Measurements from ENCODE around the gene LAMTOR2.
A peak's percentile ranks its signal among the peaks of the same experiment; 100 is the strongest.
"Not testable (repeated sequence)": the region's sequence is repeated elsewhere in the genome, so short reads cannot be mapped to it uniquely, and the experiment has no call there.

Gene LAMTOR2

DNA sequence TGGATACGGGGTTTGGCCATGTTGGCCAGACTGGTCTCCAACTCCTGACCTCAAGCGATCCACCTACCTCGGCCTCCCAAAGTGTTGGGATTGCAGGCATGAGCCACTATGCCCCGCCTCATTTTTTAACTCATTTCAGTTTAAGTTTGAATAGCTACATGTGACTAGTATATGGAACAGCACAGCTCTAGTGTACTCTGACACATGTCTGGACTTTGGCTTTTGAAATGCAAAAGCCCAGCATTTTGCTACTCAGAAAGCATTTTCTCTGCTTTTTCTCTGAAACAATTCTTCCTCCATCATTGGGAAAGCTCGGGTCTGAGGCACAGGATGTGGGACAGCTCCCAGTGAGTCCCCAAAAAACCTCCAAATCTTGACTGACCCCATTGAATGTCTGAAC lies 29.8 kb upstream of the LAMTOR2 start:
- no peak for TF ChIP-seq FOXA1 (IDR thresholded peaks at IDR 0.05)
- TF ChIP-seq ARNT (IDR thresholded peaks at IDR 0.05): no peak
- TF ChIP-seq NFRKB (IDR thresholded peaks at IDR 0.05): no peak
- no peak for TF ChIP-seq BHLHE40 (IDR thresholded peaks at IDR 0.05; ENCODE audit: borderline replicate concordance)
- no peak for TF ChIP-seq ELF4 (IDR thresholded peaks at IDR 0.05)
- no peak for DNase-seq (ENCODE audit: extremely low spot score)
- ChIA-PET POLR2A (no interaction called here), CTCF (interaction anchor here (0.5 to 1.8 kb wide), 3 partner anchors 28 to 1369 kb away, joined by 3 to 8 read pairs (median 5); partner anchors contain the start of gene UBQLN4)

DNA sequence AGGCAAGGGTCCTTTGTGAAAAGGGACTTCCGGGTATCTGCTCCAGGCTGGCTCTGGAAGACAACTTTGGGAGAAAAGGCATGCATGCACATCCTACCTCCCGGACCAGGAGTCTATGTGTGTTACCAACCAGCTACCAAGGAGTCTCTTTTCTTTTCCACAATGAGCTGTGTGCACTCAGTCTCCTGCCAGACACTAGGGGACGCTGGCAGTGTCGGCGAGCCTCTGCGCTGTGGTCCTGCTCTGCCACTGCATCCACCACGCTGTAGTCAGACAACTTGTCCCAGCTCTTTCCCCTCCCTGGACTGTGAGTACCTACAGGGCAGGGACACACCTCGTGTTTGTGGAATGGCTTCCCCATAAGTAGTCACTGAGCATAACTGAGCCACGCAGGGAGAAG lies 28.7 kb upstream of the LAMTOR2 start:
- CTCF ChIA-PET: interaction anchor here (0.5 to 1.8 kb wide), 14 partner anchors 8 to 166 kb away, joined by 3 to 18 read pairs (median 4); partner anchors contain the start of genes RAB25, SYT11 and UBQLN4
- POLR2A ChIA-PET: interaction anchor here (1.0 to 1.1 kb wide), 3 partner anchors 26 to 41 kb away, joined by 4 to 11 read pairs (median 5); partner anchors contain the start of genes LAMTOR2 and UBQLN4
- TF ChIP-seq BHLHE40 (IDR thresholded peaks at IDR 0.05; ENCODE audit: borderline replicate concordance): no peak
- peak; percentile 87; the same call in 1 of the 2 replicates for TF ChIP-seq HDGF (IDR thresholded peaks at IDR 0.05; ENCODE audit: borderline replicate concordance)
- DNase-seq (ENCODE audit: extremely low spot score): peak; percentile 91

DNA sequence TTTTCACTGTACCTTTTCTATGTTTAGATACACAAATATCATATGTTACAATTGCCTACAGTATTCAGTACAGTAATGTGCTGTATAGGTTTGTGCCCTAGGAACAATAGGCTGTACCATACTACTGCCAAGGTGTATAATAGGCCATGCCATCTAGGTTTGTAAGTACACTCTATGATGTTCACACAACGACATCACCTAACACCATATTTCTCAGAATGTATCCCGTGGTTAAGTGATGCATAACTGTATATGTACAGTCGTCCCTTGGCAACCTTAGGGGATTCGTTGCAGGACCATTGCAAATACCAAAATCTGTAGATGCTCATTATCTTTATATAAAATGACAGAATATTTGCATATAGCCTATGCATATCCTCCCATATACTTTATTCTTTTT lies 28.0 kb upstream of the LAMTOR2 start:
- no peak for DNase-seq (ENCODE audit: extremely low spot score)
- ChIA-PET POLR2A (interaction anchor here (1.1 kb wide), 1 partner anchor 25 kb away, joined by 4 read pairs; no protein-coding TSS in a partner anchor), CTCF (interaction anchor here (1.1 to 1.2 kb wide), 6 partner anchors 8 to 39 kb away, joined by 3 to 18 read pairs (median 4); no protein-coding TSS in a partner anchor)
- no peak for TF ChIP-seq BHLHE40 (IDR thresholded peaks at IDR 0.05; ENCODE audit: borderline replicate concordance)
- TF ChIP-seq ELF4 (IDR thresholded peaks at IDR 0.05): no peak
- no peak for TF ChIP-seq FOXK2 (IDR thresholded peaks at IDR 0.05)
- TF ChIP-seq SP1 (IDR thresholded peaks at IDR 0.05): no peak
- TF ChIP-seq ARNT (IDR thresholded peaks at IDR 0.05): no peak
- TF ChIP-seq HDGF (IDR thresholded peaks at IDR 0.05; ENCODE audit: borderline replicate concordance): no peak
- no peak for TF ChIP-seq ZNF384 (IDR thresholded peaks at IDR 0.05)
- no peak for TF ChIP-seq NFRKB (IDR thresholded peaks at IDR 0.05)
- no peak for TF ChIP-seq TARDBP (IDR thresholded peaks at IDR 0.05)
- no peak for TF ChIP-seq LEF1 (IDR thresholded peaks at IDR 0.05; ENCODE audit: borderline replicate concordance)
- TF ChIP-seq L3MBTL2 (conservative IDR thresholded peaks at IDR 0.05): no peak
- TF ChIP-seq SUZ12 (IDR thresholded peaks at IDR 0.05): no peak
- TF ChIP-seq FOXA1 (IDR thresholded peaks at IDR 0.05): no peak
- no peak for TF ChIP-seq FOXM1 (IDR thresholded peaks at IDR 0.05; ENCODE audit: borderline replicate concordance)
- TF ChIP-seq, protein P1, sequence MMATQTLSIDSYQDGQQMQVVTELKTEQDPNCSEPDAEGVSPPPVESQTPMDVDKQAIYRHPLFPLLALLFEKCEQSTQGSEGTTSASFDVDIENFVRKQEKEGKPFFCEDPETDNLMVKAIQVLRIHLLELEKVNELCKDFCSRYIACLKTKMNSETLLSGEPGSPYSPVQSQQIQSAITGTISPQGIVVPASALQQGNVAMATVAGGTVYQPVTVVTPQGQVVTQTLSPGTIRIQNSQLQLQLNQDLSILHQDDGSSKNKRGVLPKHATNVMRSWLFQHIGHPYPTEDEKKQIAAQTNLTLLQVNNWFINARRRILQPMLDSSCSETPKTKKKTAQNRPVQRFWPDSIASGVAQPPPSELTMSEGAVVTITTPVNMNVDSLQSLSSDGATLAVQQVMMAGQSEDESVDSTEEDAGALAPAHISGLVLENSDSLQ (IDR thresholded peaks at IDR 0.05): no peak
- TF ChIP-seq CTBP1 (IDR thresholded peaks at IDR 0.05; ENCODE audit: borderline replicate concordance): no peak

DNA sequence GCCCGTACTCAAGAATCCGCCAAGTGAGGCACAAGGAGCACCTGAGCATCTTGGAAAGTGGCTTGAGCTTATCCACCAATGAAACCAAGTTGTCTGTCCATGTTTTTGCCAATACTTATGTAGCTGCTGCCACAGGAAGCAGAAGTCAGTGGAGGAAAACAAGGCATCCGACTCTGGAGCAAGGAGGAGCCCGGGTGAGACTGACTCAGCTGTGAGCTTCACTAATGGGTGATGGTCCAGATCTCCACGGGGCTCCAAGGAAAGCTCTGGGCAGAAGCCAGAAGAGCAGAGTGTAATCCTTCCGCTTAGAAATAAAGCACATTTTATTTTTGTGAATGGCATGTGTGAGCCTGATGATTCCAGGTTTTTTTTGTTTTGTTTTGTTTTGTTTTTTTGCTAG lies 21.6 kb upstream of the LAMTOR2 start:
- DNase-seq (ENCODE audit: extremely low spot score): no peak
- ChIA-PET CTCF (interaction anchor here (1.7 kb wide), 1 partner anchor 34 kb away, joined by 8 read pairs; no protein-coding TSS in a partner anchor), POLR2A (interaction anchor here (0.8 kb wide), 1 partner anchor 20 kb away, joined by 3 read pairs; no protein-coding TSS in a partner anchor)
- TF ChIP-seq FOXA1 (IDR thresholded peaks at IDR 0.05): no peak
- TF ChIP-seq, protein P1 (IDR thresholded peaks at IDR 0.05): no peak
- no peak for TF ChIP-seq ARNT (IDR thresholded peaks at IDR 0.05)
- TF ChIP-seq NFRKB (IDR thresholded peaks at IDR 0.05): no peak
- no peak for TF ChIP-seq SP1 (IDR thresholded peaks at IDR 0.05)
- TF ChIP-seq ZNF384 (IDR thresholded peaks at IDR 0.05): no peak
- TF ChIP-seq SUZ12 (IDR thresholded peaks at IDR 0.05): no peak
- TF ChIP-seq ELF4 (IDR thresholded peaks at IDR 0.05): no peak

DNA sequence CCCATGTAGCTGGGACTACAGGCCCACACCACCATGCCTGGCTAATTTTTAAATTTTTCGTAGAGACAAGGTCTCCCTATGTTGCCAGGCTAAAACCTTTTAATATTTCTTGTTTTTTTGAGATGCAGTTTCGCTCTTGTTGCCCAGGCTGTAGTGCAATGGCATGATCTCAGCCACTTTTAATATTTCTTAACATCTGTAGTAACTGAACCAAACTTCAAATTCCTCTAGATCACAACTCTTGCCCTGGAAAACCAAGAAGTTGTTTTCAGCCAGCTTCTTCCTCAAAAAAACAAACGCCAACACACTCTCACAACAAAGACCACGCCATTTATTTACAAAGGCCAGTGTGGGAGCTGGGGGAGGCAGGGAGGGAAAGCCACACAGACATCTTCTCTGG lies 19.6 kb upstream of the LAMTOR2 start:
- CTCF ChIA-PET: interaction anchor here (0.9 kb wide), 1 partner anchor 9 kb away, joined by 3 read pairs; no protein-coding TSS in a partner anchor
- DNase-seq (ENCODE audit: extremely low spot score); POLR2A ChIA-PET: not testable (repeated sequence)

DNA sequence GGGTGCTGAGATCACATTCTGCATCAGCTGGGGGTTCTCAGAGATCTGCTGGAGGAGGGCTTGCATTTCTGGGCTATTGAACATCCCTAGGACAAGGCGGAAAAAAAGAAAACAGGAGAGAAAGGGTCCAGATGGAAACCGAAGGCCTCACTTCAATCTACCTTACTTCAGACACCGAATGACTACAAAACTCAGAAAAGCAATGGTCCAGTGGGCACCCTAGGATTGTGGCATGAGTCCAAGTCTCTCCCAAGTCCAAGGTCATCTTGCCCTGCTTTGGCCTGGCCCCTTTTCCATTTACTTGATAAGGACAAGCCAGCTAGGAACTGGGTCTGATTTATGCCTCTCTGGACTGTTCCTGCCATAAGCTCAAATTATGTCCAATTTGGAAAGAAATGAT lies 11.8 kb upstream of the LAMTOR2 start:
- POLR2A ChIA-PET: interaction anchor here (1.1 to 1.8 kb wide), 2 partner anchors 12 to 14 kb away, joined by 3 to 6 read pairs; no protein-coding TSS in a partner anchor
- CTCF ChIA-PET: no interaction called here
- TF ChIP-seq L3MBTL2 (conservative IDR thresholded peaks at IDR 0.05) (no peak), SUZ12 (IDR thresholded peaks at IDR 0.05) (no peak), HDGF (IDR thresholded peaks at IDR 0.05; ENCODE audit: borderline replicate concordance) (no peak), NFRKB (IDR thresholded peaks at IDR 0.05) (no peak)
- no peak for DNase-seq (ENCODE audit: extremely low spot score)

DNA sequence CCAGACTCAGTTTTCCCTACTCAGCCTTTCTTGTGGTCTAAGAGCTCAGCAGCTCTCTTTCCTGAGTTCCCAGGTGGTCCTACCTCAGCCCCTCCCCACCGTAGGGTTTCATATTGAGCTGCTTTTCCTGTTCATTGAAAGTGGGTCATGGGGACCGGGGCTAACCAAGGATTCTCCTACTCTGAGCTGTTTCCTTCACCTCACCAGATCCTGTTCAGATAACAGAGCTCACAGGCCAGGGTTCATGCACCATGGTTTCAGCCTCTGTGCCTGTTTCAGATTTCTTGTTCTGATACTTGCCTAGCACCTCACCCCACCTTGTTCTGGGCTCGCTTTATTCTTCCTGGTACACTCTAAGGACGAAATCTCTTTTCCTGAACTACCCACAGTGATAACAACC lies 9.5 kb upstream of the LAMTOR2 start:
- ChIA-PET CTCF (interaction anchor here (0.7 to 1.0 kb wide), 2 partner anchors 9 to 21 kb away, joined by 3 to 4 read pairs; no protein-coding TSS in a partner anchor), POLR2A (interaction anchor here (0.6 to 1.3 kb wide), 2 partner anchors 111 to 290 kb away, joined by 3 to 5 read pairs; partner anchors contain the start of gene KHDC4)
- TF ChIP-seq FOXM1 (IDR thresholded peaks at IDR 0.05; ENCODE audit: borderline replicate concordance): no peak
- no peak for DNase-seq (ENCODE audit: extremely low spot score)

All from HEK293T (cell line).